Effector CD4-positive, alpha-beta T cell (primary cell): ENCODE measurements around the gene CDC25C.
"Not testable (repeated sequence)": the region's sequence is repeated elsewhere in the genome, so short reads cannot be mapped to it uniquely, and the experiment has no call there.

Experiments used
- DNase-seq: peaks from one replicate; pipeline ENCODE4 v3.0.0-alpha.2; 2020

The CDC25C gene

GRCh38 chr5:138344887-138345622 is 13.5 kb upstream of the CDC25C start:
- no peak for DNase-seq

GRCh38 chr5:138340008-138340407 is 8.4 kb upstream of the CDC25C start:
- DNase-seq = no peak

DNA sequence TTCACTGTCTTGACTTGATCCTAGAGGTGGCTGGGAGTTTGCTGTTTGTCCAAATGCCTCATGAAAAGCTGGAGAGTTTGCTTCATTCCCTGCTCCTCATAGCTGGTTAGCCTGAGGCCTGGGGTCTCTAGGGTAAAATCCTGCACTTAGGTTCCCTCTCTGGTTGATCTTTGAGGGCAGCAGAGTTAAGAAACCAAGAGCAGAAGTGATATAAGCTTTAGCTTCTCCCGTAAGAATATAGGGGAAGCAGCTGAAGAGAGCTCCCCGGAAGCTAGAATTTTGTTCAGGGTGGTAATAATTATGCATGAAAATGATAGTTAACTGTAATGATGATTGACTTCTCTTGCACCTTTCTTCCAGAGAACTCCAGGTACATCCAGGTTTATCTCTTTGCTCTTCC is 7.9 kb upstream of the CDC25C start:
- DNase-seq = no peak

GRCh38 chr5:138339091-138339456 is 7.5 kb upstream of the CDC25C start:
- no peak for DNase-seq

DNA sequence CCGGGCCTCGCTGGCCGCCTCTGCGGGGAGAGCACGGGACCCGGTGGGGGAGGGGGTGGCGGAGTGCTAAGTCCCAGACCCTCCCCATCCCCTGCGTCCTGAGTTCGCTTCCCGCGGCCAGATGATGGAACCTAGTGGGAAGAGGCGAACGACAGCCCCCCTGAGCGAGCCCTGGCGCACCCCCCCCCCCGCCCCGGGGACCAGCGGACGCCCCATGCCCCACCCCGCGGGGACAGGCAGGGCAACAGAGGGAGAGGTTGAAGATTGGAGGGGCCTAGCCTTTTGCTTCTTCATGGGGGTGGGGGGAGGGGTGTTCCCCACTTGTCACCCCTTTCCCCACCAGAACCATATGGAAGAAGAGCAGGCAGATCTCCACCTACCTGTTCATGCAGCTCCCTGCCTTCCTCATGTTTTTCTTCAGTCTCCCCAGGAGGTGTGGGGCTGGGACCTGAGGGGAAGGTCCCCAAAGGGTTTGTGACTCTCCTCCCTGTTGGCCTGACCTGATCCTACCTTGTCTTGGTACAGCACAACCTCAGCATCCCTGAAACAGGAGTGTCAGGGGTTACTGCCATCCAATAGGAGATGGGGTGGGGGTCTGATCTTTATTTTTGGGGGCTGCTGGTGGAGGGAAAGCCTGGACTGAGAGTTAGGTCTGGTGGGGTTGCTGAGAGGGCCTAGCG is 6.9 kb upstream of the CDC25C start:
- DNase-seq = no peak

DNA sequence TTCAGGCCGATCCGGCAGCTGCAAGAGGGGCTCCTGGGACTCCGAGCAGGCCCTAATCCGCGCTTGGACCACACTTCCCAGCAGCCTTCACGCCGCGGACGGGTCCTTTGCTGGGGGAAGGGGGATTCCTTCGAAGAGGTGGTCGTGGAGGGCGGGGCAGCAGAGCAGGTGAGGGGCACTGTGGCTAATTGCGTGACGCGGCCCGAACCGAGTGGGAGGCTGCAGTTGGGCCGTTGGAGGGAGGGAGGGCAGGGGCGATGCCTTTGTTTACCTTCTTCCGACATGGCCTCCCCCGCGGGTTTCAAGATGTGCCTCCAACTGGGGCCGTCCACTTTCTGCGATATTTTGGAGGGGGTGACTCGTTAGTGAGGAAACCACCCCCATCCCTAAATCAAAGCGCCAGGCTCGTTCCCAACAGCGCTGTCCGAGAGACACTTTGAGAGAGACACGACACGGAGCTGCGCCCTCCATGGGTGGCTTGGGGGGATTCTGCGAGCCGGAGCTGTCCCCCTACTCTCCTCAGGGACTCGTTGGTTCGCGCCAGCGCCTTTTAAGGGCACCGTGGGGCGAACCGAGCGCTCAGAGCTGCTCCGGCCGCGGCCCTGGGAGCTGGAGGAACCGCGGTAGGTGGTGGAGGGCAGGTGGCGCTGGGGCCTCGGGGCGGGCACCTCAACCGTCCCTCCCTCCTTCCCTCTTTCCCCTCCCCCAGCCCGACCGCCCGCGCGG is 6.2 kb upstream of the CDC25C start, which contains the start of gene FAM53C:
Gene FAM53C (plus strand): TSS at position 582 of the 726 bp plus-strand sequence. CDS start 3,070 bp downstream, outside the sequence.
- DNase-seq = peak; percentile 85

DNA sequence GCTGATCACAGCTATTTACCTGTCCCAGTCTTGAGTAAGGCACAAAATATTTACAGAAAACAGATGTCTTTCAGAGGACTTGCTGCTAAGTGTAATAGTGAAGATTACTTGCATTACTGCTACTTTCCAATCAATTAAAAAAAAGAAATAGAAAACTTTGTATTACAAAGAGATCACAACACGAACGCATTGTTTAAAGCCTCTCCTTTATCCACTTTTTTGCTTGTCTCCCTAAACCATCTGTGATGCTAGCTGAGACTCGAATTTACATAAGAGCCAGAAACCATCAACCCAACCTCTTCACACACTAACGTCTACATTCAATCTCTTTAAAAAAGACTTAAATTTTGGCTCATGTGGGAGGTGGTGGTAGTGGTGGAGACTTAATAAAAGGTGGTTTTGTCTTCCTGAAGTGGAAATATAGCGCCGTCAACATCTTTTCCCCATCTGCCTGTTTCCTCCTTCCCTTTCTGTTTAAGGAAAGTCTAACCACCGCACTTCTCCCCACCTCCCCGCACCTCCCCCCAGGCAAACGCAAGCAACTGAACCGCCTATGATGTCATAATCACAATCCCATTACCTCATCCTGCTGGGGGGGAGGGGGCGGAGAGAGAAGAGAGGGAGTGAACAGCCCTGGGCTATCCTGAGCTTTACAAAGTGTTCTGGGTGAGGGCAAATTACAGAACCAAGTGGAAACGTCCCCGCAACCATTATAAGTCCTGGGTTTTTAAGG is 5.5 kb upstream of the CDC25C start:
- DNase-seq = peak; percentile 70

DNA sequence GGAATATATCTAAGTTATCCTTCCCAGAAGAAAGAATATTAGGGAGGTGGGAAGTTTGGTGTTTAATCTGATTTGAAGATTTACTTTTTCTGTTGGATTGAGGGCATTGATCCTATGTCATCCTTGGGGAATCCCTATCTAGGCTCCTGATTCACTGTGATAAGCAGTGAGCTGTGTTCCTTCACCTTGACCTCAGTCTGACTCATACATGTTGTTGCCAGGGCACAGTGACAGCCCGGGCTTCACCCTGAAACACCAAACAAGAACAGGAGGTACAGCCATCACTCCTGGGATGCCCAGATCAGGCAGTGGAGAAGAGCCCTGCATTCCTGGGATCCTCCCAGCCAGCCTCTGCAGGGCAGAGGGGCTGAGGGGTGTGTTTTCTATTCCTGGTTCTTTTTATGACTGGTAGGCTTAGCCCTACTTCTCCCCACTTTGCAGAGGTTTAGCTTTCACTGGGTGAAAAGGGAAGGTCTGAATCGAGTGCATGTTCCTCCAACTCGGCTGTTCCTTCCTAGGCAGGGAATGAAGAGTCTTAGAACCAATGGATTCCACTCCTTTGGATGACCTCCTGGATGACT is 3.4 kb upstream of the CDC25C start:
- DNase-seq = no peak

- no peak for DNase-seq
Measured at GRCh38 chr5:138330813-138331448, 673 bp downstream of the CDC25C start.

GRCh38 chr5:138318211-138318610 is 13.4 kb downstream of the CDC25C start:
- DNase-seq = not testable (repeated sequence)

DNA sequence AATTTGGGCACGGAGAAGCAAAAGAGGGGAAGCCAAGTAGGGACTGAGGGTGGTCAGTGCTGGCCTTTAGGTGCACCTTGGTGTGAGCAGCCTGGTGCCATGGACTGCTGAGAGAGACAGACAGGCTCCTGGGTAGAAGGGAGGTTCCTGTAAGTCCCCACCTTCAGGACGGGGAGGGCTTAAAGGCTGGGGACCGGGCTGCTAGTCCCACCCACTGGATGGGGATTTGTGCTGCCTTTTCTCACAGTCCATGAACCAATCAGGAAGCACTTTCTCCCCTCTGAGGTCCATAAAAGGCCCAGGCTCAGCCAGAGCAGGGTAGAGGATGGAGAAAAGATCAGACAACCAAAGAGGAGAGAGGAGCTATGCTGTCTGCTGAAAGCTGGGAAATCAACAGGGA is 15.2 kb downstream of the CDC25C start:
- DNase-seq = no peak

GRCh38 chr5:138315751-138316278 is 15.8 kb downstream of the CDC25C start:
- DNase-seq = no peak

GRCh38 chr5:138305797-138306196 is 25.8 kb downstream of the CDC25C start:
- no peak for DNase-seq

- DNase-seq = no peak
Measured at GRCh38 chr5:138303372-138303771, 28.2 kb downstream of the CDC25C start.

- DNase-seq = no peak
Measured at GRCh38 chr5:138289296-138289695, 42.3 kb downstream of the CDC25C start.

DNA sequence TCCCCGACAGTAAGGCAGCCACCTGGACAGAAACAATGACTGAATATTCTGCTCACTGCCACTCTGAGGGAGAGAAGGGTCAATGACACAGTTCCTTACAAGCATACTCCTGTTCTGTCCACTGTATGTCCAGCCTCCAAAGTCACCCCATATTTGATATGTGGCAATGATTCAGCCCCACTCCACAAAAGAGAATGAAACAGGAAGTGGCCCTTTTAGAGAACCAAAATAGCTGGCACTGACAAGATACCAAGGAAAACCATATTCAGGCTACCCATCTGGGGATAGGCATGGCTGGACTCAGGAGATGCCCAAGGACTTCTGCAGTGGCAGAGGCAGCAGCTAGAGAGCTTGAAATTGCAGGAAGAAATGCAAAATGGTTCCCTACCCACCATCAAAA is 44.4 kb downstream of the CDC25C start:
- DNase-seq = no peak

DNA sequence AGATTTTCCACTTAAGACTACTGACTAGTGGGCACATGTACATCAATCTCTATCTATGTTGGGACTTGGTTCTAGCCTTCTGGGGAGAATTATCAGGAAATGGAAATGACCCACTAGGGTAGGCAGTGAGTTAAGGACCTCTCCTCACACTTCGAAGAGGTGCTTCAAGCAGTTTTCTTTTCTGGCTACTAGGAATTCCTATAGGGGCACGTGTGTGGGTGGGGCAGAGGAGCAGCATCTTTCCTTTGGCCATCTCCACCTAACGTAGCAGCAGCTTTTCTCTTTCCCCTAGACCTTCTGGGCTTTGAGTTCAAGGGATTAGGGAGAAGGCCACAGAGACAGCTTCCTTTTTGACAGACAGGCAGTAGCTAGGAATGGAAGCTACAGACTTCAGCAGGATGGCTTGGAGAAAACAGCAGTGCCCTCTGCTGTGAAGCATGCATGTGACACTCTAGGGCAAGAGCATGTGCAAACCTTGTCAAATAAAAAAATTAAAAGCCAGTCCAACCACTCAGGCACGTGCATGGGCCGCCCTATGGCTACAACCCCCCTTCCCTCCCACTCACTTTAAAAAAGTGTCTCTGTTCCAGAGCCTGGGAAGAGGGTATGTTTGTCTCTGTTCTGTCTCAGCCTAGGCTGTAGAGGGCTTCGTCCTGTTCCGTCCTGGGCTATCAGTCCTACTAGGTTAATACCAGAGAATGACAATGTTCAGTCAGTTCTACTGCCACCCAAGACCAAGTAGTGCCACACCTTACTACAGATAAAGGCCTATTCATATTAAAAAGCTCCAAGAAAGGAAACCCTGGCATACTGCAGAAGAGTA is 48.5 kb downstream of the CDC25C start:
- DNase-seq = no peak

DNA sequence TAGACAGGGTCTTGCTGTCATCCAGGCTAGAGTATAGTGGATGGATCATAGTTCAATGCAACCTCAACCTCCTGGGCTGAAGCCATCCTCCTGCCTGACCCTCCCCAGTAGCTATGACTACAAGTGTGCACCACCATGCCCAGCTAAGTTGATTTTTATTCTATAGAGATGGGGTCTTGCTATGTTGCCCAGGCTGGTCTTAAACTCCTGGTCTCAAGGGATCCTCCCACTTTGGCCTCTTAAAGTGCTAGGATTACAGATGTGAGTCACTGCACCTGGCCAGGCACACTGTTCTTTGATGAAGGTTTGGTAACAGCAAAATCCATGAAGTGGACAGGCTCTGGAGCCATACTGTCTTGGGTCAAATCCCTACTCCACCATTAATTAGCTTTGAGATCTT is 50.7 kb downstream of the CDC25C start:
- DNase-seq = no peak

- DNase-seq = no peak
Measured at GRCh38 chr5:138276402-138277054, 55.1 kb downstream of the CDC25C start.

DNA sequence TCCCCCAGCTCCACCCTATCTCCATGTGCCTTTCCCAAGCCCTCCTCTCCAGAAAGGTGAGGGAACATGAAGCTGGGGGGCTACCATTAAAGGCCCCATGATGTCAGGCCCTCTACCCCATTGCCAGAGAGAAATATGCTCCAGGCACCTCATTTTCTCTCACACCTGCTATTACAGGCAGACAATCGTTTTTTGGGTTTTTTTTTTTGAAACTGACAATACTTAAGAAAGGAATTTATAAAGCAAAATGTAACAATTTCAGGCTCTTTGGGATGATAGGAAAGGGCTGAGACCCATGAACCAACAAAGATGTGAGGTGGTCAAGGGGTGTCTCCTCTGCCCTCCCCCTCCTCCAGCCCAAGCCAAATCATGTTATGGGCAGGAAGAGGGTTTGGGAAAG is 55.7 kb downstream of the CDC25C start:
- no peak for DNase-seq
